Right ventricle myocardium inferior (tissue), 1 donor: ENCODE measurements around the gene IQCF2. TPM values are rescaled to one million over a fixed set of nuclear protein-coding genes. Genes with fewer than 3 reads are reported as not detected.
"Not testable (repeated sequence)": the region's sequence is repeated elsewhere in the genome, so short reads cannot be mapped to it uniquely, and the experiment has no call there.

ENCODE experiments used
- ATAC-seq: fragments of 200-7000 bp; cut with Tn5 transposase; one replicate; pipeline ENCODE4 v1.9.1; 2020; ENCODE audit warnings: mild to moderate bottlenecking, moderate library complexity
- DNase-seq: peaks from one replicate; pipeline ENCODE4 v3.0.0; 2021; ENCODE audit errors: missing footprints
- intact Hi-C: fragments of 100-400 bp; cut with DNase I; formaldehyde crosslinking; loops from one replicate; pipeline ENCODE4 v1.11.0; 2022
- total RNA-seq: library from RNA; stranded (reverse); fragmentation: NEBNext Ultra II Directional; extraction: Animal tissue kit (Norgen Biotek cat#: 25700); gene quantifications from one replicate; pipeline ENCODE4 v1.2.1, GENCODE V29; 2021
- donor health status: DM: no; HTN: yes; CAD: no; lungs with severe emphysema.

The IQCF2 gene
- total RNA-seq, 1 donor from 2014 or later: not detected

DNA sequence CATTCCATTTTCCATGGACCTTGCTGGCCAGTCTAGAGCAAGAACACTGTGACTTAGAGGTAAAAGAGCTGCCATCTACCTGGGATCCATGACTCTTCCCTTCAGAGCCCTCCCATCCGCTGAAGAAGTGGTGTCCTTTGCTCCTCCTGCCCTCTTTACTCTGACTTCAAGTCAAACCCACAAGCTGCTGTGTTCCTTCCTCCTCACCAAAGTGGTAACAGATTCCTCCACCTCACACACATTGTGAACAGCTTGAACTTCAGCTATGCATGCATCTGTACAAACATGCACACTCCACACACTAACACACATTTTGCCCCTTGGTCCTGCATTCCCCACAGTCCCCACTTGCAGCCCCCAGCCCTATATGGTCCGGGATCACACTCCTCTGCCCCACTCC is 13.0 kb downstream of the IQCF2 start:
- ATAC-seq: no peak
- intact Hi-C loops: no loop called here
- DNase-seq: no peak

DNA sequence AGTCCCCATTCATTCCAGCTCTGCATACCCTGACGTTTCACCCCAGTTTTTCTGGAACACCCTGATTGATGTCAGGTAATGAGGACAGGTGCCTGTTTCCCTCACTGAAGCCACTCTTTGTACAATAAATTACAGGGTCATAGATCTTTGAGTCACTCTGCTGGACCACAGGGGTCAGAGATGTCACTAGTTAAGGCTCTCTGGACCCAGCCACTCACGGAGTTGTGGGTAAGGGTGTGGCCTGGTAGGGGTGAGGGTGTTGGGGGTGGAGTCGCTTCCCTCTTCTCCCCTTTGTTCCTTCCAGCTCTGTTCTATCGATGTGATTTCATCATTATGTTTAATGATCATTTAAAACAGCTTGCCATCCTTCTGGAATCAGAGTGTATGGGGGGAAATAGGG is 13.5 kb downstream of the IQCF2 start:
- no peak for DNase-seq
- ATAC-seq: no peak
- intact Hi-C loops: no loop called here

DNA sequence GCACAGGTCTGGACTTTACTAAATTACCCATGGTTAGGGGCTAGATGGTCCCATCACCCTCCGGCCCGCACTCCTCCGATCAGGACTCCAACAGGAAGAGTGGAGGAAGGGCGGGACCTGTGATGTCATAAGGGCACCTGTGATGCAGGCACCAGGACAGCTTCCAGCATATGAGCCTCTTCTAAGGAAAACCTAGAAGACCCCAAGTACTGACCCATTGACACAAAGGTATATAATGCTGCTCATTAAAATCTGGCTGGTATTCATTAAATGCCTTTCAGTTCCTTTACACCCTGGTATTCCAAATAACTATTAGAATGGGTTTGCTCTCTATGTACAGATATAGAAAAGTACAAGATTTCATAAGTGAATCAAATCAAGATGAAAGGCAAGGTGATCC is 14.1 kb downstream of the IQCF2 start, which contains the start of gene IQCF5:
Gene IQCF5 (minus strand): TSS at position 101 of the 400 bp plus-strand sequence. CDS start 70 bp downstream, at position 31.
- intact Hi-C loops: no loop called here
- DNase-seq (no peak), ATAC-seq (no peak)

DNA sequence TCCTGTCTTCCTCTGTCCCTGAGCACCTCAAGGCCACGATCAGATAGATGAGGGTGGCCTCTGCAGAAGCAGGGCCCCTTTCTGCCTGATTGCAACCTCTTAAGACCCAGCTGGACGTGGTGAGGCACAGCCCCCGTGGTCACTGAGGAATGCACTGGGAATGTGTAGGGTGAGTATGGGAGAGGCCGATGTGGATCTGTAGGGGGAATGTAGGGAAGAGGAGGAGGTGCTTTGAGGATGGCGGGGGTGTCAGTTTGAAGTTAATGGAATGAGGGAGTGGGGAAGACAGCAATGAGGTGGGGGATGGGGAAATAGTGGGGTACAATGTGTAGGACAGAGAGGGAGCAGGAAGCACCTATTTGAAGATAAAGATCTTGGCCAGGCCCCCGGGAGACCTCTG is 14.8 kb downstream of the IQCF2 start:
- DNase-seq (no peak), ATAC-seq (no peak)
- intact Hi-C loops: no loop called here

DNA sequence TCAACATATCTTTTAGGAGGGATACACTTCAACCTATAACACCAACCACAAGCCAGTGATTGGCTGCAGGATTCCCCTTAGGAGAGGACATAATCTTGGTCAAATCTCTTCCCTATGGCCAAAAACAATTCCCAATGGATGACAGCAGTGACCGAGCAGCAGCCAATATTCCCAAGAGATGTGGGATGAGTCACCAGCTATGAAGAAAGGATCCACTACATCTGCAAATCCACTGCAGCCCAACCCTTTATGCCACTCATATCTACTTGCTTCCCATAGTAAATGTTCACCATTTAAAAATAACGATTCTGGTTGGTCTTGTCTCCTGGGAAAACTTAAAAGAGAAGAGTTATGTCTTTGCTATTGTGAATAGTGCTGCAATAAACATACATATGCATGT is 18.5 kb downstream of the IQCF2 start:
- intact Hi-C loops: no loop called here
- ATAC-seq: no peak
- DNase-seq: no peak

DNA sequence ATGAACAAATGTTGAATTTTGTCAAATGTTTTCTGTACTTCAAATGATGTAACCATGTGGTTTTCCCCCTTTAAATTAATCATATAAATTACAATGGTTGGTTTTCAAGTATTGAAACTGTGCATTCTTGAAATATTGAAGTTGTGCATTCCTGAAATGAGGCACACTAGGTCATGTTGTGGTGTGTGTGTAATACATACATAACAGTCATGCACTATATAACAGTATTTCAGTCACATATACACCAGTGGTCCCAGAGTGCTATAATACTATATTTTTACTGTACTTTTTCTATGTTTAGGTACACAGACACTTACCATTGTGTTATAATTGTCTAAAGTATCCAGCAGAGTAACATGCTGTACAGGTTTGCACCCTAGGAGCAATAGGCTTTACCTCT is 25.0 kb downstream of the IQCF2 start:
- intact Hi-C loops: no loop called here
- ATAC-seq (no peak), DNase-seq (no peak)

DNA sequence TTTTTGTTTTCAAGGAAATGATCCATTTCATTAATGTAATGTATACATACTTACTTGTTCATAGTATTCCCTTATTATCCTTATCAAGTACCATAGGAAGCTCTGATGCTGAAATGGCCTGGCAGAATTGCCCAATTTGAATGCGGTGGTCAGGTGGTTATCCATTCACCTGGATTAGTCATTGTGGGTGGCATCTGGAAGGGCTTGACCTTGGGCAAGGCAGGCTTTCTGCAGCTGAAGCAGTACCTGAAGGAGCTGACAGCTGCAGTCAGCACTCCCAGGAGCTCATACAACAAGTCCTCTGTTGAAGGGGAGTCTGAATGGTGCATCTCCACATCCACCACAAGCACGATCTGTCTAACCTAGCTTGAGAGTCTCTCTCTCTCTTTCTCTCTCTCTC is 26.2 kb downstream of the IQCF2 start:
- intact Hi-C loops: no loop called here
- DNase-seq (no peak), ATAC-seq (no peak)

DNA sequence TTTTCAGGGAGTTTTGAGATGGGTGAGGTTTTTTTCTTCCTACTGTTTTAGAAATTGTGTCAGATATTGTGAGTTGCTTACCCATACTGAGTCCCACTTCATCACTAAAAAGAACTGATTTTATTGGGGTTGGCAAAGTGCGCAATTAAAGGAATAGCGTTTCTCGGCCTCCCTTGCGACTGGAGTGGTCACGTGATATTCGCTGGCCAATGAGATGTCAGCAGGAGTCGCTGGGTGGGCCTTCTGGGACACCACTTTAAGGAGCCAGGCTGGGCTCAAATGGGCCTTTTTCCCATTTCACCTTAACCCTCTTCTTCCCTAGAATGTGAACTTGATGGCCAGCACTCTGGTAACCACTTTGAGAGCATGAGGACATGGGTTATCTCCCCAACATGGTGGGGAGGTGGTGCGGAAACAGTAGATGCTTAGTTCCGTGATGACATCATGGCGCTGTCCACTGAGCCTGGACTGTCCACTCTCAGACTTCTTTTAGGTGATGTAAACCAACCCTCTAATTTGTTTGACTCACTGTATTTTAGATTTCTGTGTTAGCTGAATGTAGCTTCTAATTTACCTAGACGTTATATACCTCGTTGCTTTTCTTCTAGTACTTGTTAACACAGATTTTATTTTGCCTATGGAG is 27.2 kb downstream of the IQCF2 start:
- intact Hi-C loops: no loop called here
- no peak for DNase-seq
- no peak for ATAC-seq

DNA sequence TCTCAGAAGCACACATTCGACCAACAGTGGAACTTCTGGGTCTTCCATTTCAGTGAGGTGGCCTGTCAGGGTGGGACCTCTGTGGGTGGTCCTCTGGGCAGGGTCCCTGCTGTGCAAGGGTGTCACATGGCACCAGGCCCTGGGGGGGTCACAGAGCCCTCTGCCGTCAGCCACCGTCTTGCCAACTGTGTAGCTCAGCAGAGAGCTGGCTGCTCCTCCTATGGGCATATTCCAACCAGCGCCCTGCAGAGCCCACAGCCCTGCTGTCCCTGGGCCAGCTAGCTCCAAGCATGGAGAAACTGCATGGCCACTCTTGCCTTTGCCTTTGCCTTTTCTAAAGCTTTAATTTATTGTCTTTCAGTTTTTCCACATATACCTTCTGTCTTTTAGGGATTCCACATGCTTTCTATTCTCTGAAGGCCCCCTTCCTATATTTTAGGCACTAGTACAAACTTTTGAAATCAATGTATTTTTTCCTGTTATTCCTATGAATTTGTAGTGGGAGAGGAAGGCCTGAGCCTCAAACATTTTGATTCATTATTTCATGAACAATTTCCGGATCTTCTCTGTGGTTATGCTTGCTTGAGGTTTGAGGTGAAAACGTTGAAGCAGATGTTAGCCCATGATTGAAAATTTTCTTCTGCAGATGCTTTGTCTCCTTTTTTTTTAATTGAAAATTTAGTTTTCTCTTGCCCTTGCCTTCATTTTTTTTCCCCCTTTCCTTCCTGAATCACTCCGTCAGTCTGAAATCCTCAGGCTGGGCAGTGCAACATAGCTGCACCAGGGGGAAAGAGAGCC is 30.0 kb downstream of the IQCF2 start:
- intact Hi-C loops: no loop called here
- ATAC-seq (no peak), DNase-seq (no peak)

DNA sequence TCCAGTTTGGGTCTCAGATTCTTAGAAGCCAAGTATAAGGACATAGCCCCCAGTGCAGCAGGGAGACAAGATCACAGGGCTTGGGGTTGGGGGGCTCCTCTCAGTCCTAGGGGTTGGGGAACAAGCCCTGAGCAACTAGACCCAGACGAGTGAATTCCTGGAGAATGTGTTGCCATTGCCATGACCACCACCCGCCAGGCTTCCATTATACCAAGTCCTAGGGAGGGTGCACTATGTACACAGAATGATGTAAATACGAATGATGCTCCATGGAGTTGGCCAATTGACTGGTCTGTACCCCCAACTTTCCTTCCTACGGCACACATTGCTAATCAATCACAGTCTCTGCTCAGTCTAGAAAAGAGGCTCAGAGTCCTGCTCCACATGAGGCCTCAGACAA is 33.0 kb downstream of the IQCF2 start:
- intact Hi-C loops: no loop called here
- no peak for ATAC-seq
- DNase-seq: no peak

DNA sequence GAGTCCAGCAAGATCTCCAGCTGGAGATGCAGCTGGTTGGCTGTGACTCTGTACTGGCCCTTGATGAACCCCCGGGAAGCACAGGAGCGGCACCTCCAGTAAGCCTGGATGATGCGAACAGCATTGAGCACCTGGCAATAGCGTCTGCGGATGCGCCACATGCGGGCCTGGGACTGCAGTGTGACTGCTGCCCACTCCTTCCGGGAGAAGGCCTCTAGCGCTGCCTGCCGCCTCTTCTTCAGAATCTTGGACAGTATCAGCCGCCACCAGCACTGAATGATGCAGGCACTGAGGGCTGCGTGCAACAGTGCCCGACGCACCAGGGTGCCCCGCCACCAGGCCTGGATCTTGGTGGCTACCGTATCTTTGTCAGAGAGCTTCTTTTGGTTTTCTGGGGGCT is 33.5 kb downstream of the IQCF2 start:
- ATAC-seq: no peak
- intact Hi-C loops: no loop called here
- no peak for DNase-seq

DNA sequence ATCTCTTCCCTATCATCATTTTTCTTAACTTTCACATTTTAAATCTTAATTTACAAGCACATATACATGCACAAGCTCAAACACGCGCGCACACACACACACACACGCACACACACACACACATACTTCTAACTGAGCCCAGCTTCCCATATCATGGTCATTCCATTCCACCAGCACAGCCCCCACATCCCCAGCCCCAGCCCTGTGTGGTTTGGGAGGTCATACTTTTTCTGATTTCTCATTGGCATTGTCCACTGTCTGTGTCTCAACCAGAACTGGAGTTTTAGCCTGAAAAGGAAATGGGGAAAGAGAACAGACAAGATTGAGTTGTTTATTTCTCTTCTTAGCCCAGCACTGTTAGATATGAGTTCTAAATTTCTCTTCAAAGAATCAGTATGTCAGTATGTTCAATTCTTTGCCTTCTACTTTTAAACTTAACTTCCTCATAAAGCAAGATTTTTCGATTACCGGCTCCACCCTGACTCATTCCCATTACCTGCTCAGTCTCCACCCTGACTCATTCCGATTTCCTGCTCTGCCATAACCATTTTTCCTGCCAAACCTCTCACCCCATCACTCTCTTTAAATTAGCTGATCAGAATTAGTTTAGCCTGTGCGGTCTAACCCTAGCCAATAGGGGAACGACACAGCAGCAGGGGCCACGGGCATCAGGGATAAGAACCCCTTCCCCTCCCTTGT is 35.3 kb downstream of the IQCF2 start:
- ATAC-seq (no peak), DNase-seq (no peak)
- intact Hi-C loops: no loop called here

DNA sequence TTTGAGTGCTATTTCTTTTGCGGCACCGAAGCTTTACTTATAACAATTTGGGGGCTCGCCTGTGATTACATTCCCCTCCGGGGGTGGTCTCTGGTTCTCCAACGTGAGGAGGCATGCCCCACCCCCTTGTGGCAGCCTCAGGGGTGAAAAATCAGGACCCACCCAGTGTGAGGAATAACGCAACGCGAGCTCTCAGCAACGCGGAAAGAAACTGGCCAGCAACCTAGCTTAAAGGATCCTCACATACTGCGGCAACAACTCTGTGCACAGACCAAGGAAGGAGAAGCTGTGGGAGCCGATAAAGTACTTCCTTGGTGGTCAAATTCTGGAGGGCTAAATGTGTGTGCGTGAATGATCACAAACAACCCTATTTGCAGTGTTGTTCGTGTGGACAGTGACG is 36.0 kb downstream of the IQCF2 start:
- intact Hi-C loops: no loop called here
- ATAC-seq (no peak), DNase-seq (no peak)

DNA sequence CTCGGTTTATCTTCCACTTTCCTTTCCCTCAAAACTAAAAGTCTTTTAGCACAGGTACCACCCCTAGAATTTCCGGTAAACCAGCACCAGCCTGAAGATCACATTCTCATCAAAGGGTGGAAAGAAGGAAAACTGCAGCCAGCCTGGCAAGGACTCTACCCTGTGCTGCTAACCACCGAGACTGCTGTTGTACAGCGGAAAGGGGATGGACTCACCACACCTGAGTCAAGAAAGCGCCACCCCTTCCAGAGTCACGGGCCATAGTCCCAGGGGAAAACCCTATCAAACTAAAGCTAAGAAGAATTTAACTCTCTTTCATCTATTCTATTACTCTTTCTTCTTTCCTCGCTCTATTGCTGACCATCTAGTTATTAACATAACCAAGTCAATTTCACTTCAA is 38.6 kb downstream of the IQCF2 start:
- DNase-seq, ATAC-seq, intact Hi-C loops: not testable (repeated sequence)

DNA sequence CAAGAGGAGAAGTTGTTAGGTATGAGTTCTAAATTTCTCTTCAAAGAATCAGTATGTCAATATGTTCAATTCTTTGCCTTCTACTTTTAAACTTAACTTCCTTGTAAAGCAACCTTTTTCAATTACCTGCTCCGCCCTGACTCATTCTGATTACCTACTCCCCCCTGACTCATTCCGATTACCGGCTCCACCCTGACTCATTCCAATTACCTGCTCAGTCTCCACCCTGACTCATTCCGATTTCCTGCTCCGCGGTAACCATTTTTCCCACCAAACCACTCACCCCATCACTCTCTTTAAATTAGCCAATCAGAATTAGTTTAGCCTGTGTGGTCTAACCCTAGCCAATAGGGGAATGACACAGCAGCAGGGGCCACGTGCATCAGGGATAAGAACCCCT is 40.9 kb downstream of the IQCF2 start:
- DNase-seq, ATAC-seq, intact Hi-C loops: not testable (repeated sequence)

DNA sequence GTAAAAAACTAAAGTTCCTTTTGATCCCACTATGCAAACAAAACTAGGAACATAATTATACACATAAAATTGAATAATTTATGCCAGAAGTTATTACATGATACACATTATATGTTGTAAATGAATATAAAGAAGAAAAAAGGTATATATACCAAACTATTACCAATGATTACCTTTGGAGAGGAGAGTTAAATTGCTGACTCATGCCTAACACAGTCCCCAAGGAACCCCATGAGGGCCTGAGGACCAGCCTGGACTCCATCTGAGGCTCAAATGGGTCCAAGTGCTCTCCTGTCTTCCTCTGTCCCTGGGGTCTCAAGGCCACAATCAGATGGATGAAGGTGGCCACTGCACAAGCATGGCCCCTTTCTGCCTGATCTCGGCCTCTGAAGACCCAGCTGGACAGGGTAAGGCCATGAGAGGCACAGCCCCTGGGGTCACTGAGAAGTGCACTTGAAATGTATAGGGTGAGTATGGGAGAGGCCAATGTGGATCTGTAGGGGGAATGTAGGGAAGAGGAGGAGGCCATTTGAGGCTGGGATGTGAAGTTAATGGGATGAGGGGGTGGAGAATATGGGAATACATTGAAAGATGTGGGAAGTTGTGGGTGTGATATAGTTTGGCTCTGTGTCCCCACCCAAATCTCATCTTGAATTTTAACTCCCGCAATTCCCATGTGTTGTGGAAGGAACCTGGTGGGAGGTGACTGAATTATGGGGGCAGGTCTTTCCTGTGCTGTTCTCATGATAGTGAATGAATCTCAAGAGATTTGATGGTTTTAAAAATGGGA is 42.8 kb downstream of the IQCF2 start:
- DNase-seq (no peak), ATAC-seq (no peak)
- intact Hi-C loops: no loop called here

DNA sequence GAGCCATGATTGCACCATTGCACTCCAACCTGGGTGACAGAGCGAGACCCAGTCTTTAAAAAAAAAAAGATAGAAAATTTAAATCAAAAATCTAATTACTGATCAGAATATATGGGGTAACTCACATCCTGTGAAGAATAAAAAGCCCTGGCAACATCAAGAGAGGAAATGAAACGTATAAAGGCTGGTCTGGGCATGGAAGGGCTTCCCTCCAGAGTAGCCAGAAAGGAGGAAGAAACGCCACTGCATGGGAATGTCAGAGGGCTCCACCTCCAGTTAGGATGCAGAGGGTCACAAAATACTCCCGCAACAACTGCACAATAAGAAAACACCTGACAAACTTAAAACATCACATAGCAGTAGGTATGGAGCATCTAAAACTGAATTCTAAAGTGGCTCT is 46.6 kb downstream of the IQCF2 start:
- ATAC-seq: no peak
- DNase-seq: no peak
- intact Hi-C loops: no loop called here
